Activated CD4-positive, alpha-beta T cell treated with anti-CD3 and anti-CD28 coated beads, Interleukin-2, Interleukin-6, amounts not matched to agents 100 ng/mL and 50 ng/mL, durations not matched to agents 16 hours and 8 hours (primary cell): Measurements from ENCODE around the gene RPS5.
"Not testable (repeated sequence)": the region's sequence is repeated elsewhere in the genome, so short reads cannot be mapped to it uniquely, and the experiment has no call there.

Experiments
- DNase-seq: peaks from one replicate; pipeline ENCODE4 v3.0.0-alpha.2; 2020

Gene RPS5

GRCh38 chr19:58385891-58386575 lies 1.0 kb upstream of the RPS5 start:
- DNase-seq, result peak; percentile 45

GRCh38 chr19:58387338-58388174 lies 487 bp downstream of the RPS5 start:
- peak; percentile 32 for DNase-seq

- DNase-seq, result no peak
Measured at GRCh38 chr19:58388175-58388526, 1.1 kb downstream of the RPS5 start.

GRCh38 chr19:58392945-58393724 lies 6.1 kb downstream of the RPS5 start:
- DNase-seq, result no peak

- no peak for DNase-seq
Measured at GRCh38 chr19:58393725-58394033, 6.6 kb downstream of the RPS5 start.

- DNase-seq, result no peak
Measured at GRCh38 chr19:58394821-58395219, 7.8 kb downstream of the RPS5 start.

- peak; percentile 51 for DNase-seq
Measured at GRCh38 chr19:58395220-58395978, 8.3 kb downstream of the RPS5 start, which contains the start of gene RNF225. RNF225 (plus strand) TSS chr19:58395656; CDS start chr19:58396090, 434 bp downstream.

GRCh38 chr19:58395979-58396627 lies 9.0 kb downstream of the RPS5 start:
- peak; percentile 38 for DNase-seq

- DNase-seq, result no peak
Measured at GRCh38 chr19:58396691-58397532, 9.8 kb downstream of the RPS5 start.

GRCh38 chr19:58397533-58398037 lies 10.5 kb downstream of the RPS5 start:
- DNase-seq, result no peak

GRCh38 chr19:58398087-58398486 lies 11.0 kb downstream of the RPS5 start:
- DNase-seq, result no peak

GRCh38 chr19:58398545-58398944 lies 11.5 kb downstream of the RPS5 start:
- no peak for DNase-seq

GRCh38 chr19:58399903-58400302 lies 12.8 kb downstream of the RPS5 start:
- DNase-seq, result no peak

GRCh38 chr19:58400316-58400915 lies 13.3 kb downstream of the RPS5 start:
- no peak for DNase-seq

- peak; percentile 100 for DNase-seq
Measured at GRCh38 chr19:58400916-58401839, 14.1 kb downstream of the RPS5 start.

- no peak for DNase-seq
Measured at GRCh38 chr19:58401840-58402421, 14.9 kb downstream of the RPS5 start.

GRCh38 chr19:58403920-58404478 lies 16.9 kb downstream of the RPS5 start:
- DNase-seq, result not testable (repeated sequence)

- DNase-seq, result no peak
Measured at GRCh38 chr19:58406818-58407657, 20.0 kb downstream of the RPS5 start.
